ENCODE data around the gene CEP250.
"Not testable (repeated sequence)": the region's sequence is repeated elsewhere in the genome, so short reads cannot be mapped to it uniquely, and the experiment has no call there.

The CEP250 gene

GRCh38 chr20:35529552-35529951 is 74.2 kb downstream of the CEP250 start, which contains the start of gene C20orf173:
Gene C20orf173 (minus strand): TSS chr20:35529652. CDS start chr20:35529373, 279 bp downstream.
- DNase-seq (ENCODE audit: low spot score), result no peak
- TF ChIP-seq, protein P1, sequence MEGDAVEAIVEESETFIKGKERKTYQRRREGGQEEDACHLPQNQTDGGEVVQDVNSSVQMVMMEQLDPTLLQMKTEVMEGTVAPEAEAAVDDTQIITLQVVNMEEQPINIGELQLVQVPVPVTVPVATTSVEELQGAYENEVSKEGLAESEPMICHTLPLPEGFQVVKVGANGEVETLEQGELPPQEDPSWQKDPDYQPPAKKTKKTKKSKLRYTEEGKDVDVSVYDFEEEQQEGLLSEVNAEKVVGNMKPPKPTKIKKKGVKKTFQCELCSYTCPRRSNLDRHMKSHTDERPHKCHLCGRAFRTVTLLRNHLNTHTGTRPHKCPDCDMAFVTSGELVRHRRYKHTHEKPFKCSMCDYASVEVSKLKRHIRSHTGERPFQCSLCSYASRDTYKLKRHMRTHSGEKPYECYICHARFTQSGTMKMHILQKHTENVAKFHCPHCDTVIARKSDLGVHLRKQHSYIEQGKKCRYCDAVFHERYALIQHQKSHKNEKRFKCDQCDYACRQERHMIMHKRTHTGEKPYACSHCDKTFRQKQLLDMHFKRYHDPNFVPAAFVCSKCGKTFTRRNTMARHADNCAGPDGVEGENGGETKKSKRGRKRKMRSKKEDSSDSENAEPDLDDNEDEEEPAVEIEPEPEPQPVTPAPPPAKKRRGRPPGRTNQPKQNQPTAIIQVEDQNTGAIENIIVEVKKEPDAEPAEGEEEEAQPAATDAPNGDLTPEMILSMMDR (IDR thresholded peaks at IDR 0.05; ENCODE audit: borderline replicate concordance, control extremely low read depth, extremely low read depth, insufficient read depth, missing control alignments), result no peak
- in situ Hi-C loops (cut with MboI; ENCODE audit: low sequenced_read_pairs, unreplicated experiment), result no loop called here

- DNase-seq (ENCODE audit: low spot score), result peak; percentile 69
- in situ Hi-C loops (cut with MboI; ENCODE audit: low sequenced_read_pairs, unreplicated experiment), result no loop called here
Observed at GRCh38 chr20:35539756-35540212, 84.4 kb downstream of the CEP250 start.

DNA sequence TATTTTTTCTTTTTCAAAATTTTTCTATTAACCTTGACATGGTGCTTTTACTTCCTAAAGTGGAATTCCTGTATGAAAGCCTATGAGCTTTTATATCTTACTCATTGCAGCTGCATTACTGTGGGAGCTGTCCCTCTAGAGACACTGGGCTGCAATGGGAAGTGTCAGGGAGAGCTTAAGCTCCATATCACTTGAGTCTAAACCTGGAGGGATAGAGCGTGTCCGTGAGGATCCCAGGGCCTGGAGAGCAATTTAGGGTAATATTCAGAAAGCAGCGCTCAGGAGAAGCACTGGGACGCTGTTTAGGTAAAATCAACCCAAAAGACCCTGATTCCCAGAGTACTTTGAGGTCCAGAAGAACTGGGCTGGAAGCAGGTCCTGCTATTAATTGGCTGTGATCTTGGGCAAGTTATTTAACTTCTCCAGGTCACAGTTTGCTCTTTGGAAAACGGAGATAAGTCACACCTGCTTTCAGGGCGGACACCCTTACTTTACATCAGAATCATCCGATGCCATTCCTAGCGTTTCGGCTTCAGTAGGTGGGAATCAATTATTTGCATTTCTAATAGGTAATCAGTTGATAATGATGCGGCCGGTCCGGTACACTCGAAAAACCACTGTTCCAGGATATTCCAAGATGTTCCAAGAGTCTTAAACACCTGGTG is 85.9 kb downstream of the CEP250 start:
- in situ Hi-C loops (cut with MboI; ENCODE audit: low sequenced_read_pairs, unreplicated experiment), result no loop called here
- TF ChIP-seq, protein P1 (IDR thresholded peaks at IDR 0.05; ENCODE audit: borderline replicate concordance, control extremely low read depth, extremely low read depth, insufficient read depth, missing control alignments), result no peak
- no peak for DNase-seq (ENCODE audit: low spot score)

More at GRCh38 chr20:35539756-35540212, 84.4 kb downstream of the CEP250 start:
- TF ChIP-seq, protein P1 (IDR thresholded peaks at IDR 0.05; ENCODE audit: borderline replicate concordance, control extremely low read depth, extremely low read depth, insufficient read depth, missing control alignments), result no peak

DNA sequence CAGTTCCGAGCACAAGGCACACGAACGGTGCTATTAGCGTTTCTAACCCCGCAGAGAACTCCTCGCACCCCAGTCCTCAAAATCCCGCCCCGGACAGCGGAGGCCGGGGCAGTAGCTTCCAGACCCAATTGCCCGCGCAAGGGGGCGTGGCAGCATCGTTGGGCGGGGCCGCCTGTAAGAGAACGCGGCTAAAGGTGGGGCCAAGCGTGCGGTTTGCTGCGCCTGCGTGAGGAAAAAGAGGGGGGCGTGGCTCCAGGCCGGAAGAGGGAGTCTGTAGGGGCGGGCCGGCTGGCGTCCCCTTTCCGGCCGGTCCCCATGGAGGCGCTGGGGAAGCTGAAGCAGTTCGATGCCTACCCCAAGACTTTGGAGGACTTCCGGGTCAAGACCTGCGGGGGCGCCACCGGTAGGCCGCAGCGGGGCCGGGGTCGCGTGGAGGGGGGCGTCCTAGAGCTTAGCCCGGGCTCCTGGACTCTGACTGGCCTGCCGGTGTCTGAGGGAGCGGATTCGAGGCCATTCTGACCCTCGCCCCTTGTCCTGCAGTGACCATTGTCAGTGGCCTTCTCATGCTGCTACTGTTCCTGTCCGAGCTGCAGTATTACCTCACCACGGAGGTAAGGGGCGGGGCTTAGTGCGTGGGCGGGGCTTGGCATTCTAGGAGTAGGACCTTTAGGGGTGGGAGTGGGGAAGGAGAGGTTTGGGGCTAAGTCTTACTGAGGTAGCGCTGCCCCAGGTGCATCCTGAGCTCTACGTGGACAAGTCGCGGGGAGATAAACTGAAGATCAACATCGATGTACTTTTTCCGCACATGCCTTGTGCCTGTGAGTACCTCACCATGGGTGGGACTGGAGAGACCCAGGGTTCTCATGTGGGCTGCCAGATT is 86.6 kb downstream of the CEP250 start, which contains the start of gene ERGIC3:
TSS of gene ERGIC3 (plus strand) at position 296 of the 880 bp plus-strand sequence. CDS start at position 316, 20 bp downstream.
- in situ Hi-C loops (cut with MboI; ENCODE audit: low sequenced_read_pairs, unreplicated experiment), result no loop called here
- DNase-seq (ENCODE audit: low spot score), result peak; percentile 98
- TF ChIP-seq, protein P1 (IDR thresholded peaks at IDR 0.05; ENCODE audit: borderline replicate concordance, control extremely low read depth, extremely low read depth, insufficient read depth, missing control alignments), result no peak

DNA sequence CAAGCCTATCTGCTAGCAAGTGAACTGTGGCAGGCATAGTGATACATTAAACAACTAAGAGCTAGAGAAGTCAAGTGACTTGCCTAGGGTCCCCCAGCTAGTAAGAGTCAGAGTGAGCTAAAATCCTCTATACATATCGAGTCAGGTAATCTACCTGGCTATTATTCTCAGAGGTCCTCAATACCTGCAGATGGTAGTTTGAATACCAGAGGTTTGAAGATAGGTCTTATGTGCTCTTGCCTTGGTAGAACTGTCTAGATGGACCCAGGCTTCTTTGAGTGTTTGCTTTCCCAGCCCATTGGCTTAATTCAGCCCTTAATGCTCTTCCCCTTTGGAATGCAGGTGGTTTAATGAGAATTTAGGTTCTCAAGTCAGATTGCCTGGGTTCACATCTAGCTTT is 87.6 kb downstream of the CEP250 start:
- TF ChIP-seq, protein P1 (IDR thresholded peaks at IDR 0.05; ENCODE audit: borderline replicate concordance, control extremely low read depth, extremely low read depth, insufficient read depth, missing control alignments), result no peak
- in situ Hi-C loops (cut with MboI; ENCODE audit: low sequenced_read_pairs, unreplicated experiment), result no loop called here

DNA sequence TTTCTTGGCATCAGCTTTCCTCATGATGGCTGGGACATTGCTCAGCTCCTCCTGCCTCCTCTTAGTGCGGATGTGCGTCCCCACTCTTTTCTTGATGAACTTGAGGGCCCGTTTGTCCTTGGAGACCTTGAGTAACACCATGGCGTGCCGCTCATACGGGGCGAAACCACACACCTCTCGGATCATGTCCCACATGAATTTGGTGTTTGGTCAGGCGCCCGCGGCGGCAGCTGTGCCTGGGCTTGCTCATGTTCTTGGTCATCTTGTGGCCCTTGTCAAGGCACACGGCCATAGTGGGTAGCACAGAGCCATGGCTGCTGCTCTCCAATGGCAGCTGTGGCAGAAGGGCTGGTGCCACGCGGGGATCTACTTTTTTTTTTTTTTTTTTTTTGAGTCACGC is 89.0 kb downstream of the CEP250 start:
- in situ Hi-C loops (cut with MboI; ENCODE audit: low sequenced_read_pairs, unreplicated experiment), result no loop called here
- DNase-seq (ENCODE audit: low spot score), result no peak
- TF ChIP-seq, protein P1 (IDR thresholded peaks at IDR 0.05; ENCODE audit: borderline replicate concordance, control extremely low read depth, extremely low read depth, insufficient read depth, missing control alignments), result no peak

More for the DNA sequence above, 87.6 kb downstream of the CEP250 start:
- no peak for DNase-seq (ENCODE audit: low spot score)

DNA sequence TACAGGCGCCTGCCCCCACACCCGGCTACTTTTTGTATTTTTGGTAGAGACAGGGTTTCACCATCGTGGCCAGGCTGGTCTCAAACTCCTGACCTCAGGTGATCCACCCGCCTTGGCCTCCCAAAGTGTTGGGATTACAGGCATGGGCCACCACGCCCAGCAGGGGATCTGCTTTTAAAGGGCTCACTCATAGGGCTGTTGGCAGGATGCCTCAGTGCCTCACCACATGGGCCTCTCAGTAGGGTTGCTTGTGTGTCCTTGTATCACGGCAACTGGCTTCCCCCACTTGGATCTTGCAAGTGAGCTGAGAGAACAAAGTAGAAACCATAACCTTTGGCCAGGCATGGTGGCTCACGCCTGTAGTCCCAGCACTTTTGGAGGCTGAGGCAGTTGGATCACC is 89.5 kb downstream of the CEP250 start:
- in situ Hi-C loops (cut with MboI; ENCODE audit: low sequenced_read_pairs, unreplicated experiment); DNase-seq (ENCODE audit: low spot score): not testable (repeated sequence)
